SK-N-SH (cell line): Measurements from ENCODE around the gene DGKD. TPM values are rescaled to one million over a fixed set of nuclear protein-coding genes. Genes with fewer than 3 reads are reported as not detected.

ENCODE experiments used
- CTCF ChIA-PET: fragments of 300-600, 350-600 bp; formaldehyde crosslinking; extraction: SDS; loops from one replicate; lab custom pipeline; 2021; lab: Yijun Ruan, JAX
- POLR2A ChIA-PET: fragments of 350-600 bp; sonication (Branson Sonifier 250); formaldehyde crosslinking; extraction: SDS; loops from one replicate; lab custom pipeline; 2020; ENCODE audit warnings: antibody characterized with exemption, inconsistent platforms; lab: Yijun Ruan, JAX
- DNase-seq: peaks from one replicate; pipeline ENCODE4 v3.0.0; 2012
- H2AFZ ChIP-seq: fragments of 200-600 bp; sonication (generic); 2 replicates; pipeline ENCODE4 v1.8.1; 2016; ENCODE audit warnings: antibody characterized with exemption, mild to moderate bottlenecking, low read depth
- H3F3A ChIP-seq: fragments of 200-600 bp; sonication (generic); replicated peaks from 2 replicates; pipeline ENCODE3; 2016; ENCODE audit warnings: antibody characterized with exemption, mild to moderate bottlenecking; ENCODE audit not compliant: insufficient read depth
- H3K27ac ChIP-seq, 2 experiments: fragments of 200-500 bp in 1 of 2; fragments of 200-600 bp in 1 of 2; sonication (Bioruptor generic) in 1 of 2; sonication (generic), shearing (Covaris generic) in 1 of 2; 2 replicates each; pipeline versions ENCODE4 v1.5.1 to v1.6.1; 2014 to 2016; ENCODE audit warnings: low read depth in 2 of 2, inconsistent platforms in 1 of 2, low read length in 1 of 2, mild to moderate bottlenecking in 1 of 2, mixed read lengths in 1 of 2
- H3K27me3 ChIP-seq: fragments of 200-600 bp; sonication (generic), shearing (Covaris generic); 2 replicates; pipeline ENCODE4 v1.6.1; 2016; ENCODE audit warnings: mixed run types; ENCODE audit not compliant: insufficient read depth
- H3K36me3 ChIP-seq, 2 experiments: fragments of 200-500 bp in 1 of 2; fragments of 200-600 bp in 1 of 2; sonication (Bioruptor generic) in 1 of 2; sonication (generic) in 1 of 2; replicated peaks in 1 of 2; 2 replicates each; pipeline versions ENCODE3 to v1.5.1; 2014 to 2016; ENCODE audit warnings: low read length in 1 of 2, mild to moderate bottlenecking in 1 of 2; ENCODE audit not compliant: insufficient read depth in 2 of 2, control insufficient read depth in 1 of 2
- H3K4me1 ChIP-seq, 2 experiments: fragments of 200-500 bp in 1 of 2; fragments of 200-600 bp in 1 of 2; sonication (Bioruptor generic) in 1 of 2; sonication (generic), shearing (Covaris generic) in 1 of 2; 2 replicates each; pipeline versions ENCODE4 v1.5.1 to v1.6.1; 2014 to 2016; ENCODE audit warnings: low read depth in 1 of 2, low read length in 1 of 2, mixed run types in 1 of 2; ENCODE audit not compliant: insufficient read depth in 2 of 2, control insufficient read depth in 1 of 2
- H3K4me2 ChIP-seq: fragments of 200-600 bp; sonication (generic), shearing (Covaris generic); 2 replicates; pipeline ENCODE4 v1.6.1; 2017; ENCODE audit warnings: mixed run types
- H3K4me3 ChIP-seq, 2 experiments: fragments of 200-500 bp in 1 of 2; fragments of 200-600 bp in 1 of 2; sonication (Bioruptor generic) in 1 of 2; sonication (generic), shearing (Covaris generic) in 1 of 2; 2 replicates each; pipeline versions ENCODE4 v1.5.1 to v1.8.1; 2014 to 2016; ENCODE audit warnings: low read depth in 2 of 2, inconsistent platforms in 1 of 2, low read length in 1 of 2, mild to moderate bottlenecking in 1 of 2, mixed read lengths in 1 of 2, moderate library complexity in 1 of 2
- H3K79me2 ChIP-seq: fragments of 200-600 bp; sonication (generic); 2 replicates; pipeline ENCODE4 v1.8.1; 2017; ENCODE audit warnings: mild to moderate bottlenecking; ENCODE audit not compliant: insufficient read depth
- H3K9ac ChIP-seq: fragments of 200-600 bp; sonication (generic); 2 replicates; pipeline ENCODE4 v1.6.1; 2017; ENCODE audit warnings: mixed run types
- H3K9me2 ChIP-seq: fragments of 200-600 bp; sonication (generic); 2 replicates; pipeline ENCODE4 v1.6.1; 2017; ENCODE audit warnings: mixed run types
- H3K9me3 ChIP-seq: fragments of 200-600 bp; sonication (generic); 2 replicates; pipeline ENCODE4 v1.6.1; 2017; ENCODE audit warnings: mixed run types, mild to moderate bottlenecking, moderate library complexity
- H4K20me1 ChIP-seq: fragments of 200-600 bp; sonication (generic); 2 replicates; pipeline ENCODE4 v1.6.1; 2017; ENCODE audit warnings: mild to moderate bottlenecking, mixed run types; ENCODE audit not compliant: insufficient read depth
- CHD2 ChIP-seq: fragments of 150-350 bp; IDR thresholded peaks from 2 replicates; pipeline ENCODE4 v1.6.1; 2018; ENCODE audit warnings: low read length; ENCODE audit not compliant: partially characterized antibody
- EZH2phosphoT487 ChIP-seq: fragments of 200-600 bp; sonication (generic); IDR thresholded peaks from 2 replicates; pipeline ENCODE4 v1.6.1; 2017; ENCODE audit warnings: low read depth, mixed run types, mild to moderate bottlenecking, antibody characterized with exemption, moderate library complexity, borderline replicate concordance
- FOXJ3 ChIP-seq: sonication (generic); formaldehyde crosslinking; IDR thresholded peaks from 2 replicates; pipeline ENCODE4 v1.5.1; 2020; ENCODE audit warnings: mild to moderate bottlenecking, missing genetic modification reagents
- FOXM1 ChIP-seq: IDR thresholded peaks from 2 replicates; pipeline ENCODE4 v1.4.0; 2012; ENCODE audit warnings: low read depth, mild to moderate bottlenecking
- GABPA ChIP-seq: IDR thresholded peaks from 2 replicates; pipeline ENCODE4 v1.4.0; 2012; ENCODE audit warnings: low read depth, mild to moderate bottlenecking
- IRF3 ChIP-seq: fragments of 150-350 bp; IDR thresholded peaks from 2 replicates; pipeline ENCODE4 v1.6.1; 2016; ENCODE audit warnings: mild to moderate bottlenecking, low read depth, low read length
- JUND ChIP-seq: IDR thresholded peaks from 2 replicates; pipeline ENCODE4 v1.4.0; 2012
- MEF2A ChIP-seq: IDR thresholded peaks from 2 replicates; pipeline ENCODE4 v1.4.0; 2012; ENCODE audit warnings: low read depth, borderline replicate concordance
- REST ChIP-seq: IDR thresholded peaks from 2 replicates; pipeline ENCODE4 v1.6.1; 2012; ENCODE audit warnings: mild to moderate bottlenecking, low read depth, low read length, moderate library complexity
- RFX5 ChIP-seq: IDR thresholded peaks from 2 replicates; pipeline ENCODE4 v1.6.1; 2012; ENCODE audit warnings: mild to moderate bottlenecking, improper control_type of control experiment, low read length
- RXRA ChIP-seq: IDR thresholded peaks from 2 replicates; pipeline ENCODE4 v1.4.0; 2012; ENCODE audit warnings: low read depth, mild to moderate bottlenecking, borderline replicate concordance
- TAF1 ChIP-seq: IDR thresholded peaks from 2 replicates; pipeline ENCODE4 v1.6.1; 2012; ENCODE audit warnings: low read depth, mild to moderate bottlenecking, low read length, moderate library complexity, borderline replicate concordance
- TEAD4 ChIP-seq: IDR thresholded peaks from 2 replicates; pipeline ENCODE4 v1.4.0; 2012; ENCODE audit warnings: mild to moderate bottlenecking, borderline replicate concordance; ENCODE audit not compliant: insufficient read depth
- ZBTB33 ChIP-seq: IDR thresholded peaks from 2 replicates; pipeline ENCODE4 v1.4.0; 2012; ENCODE audit warnings: low read depth, borderline replicate concordance
- WGBS: methylation state at CpG from one replicate; pipeline ENCODE4 v1.1.6; 2017; ENCODE audit warnings: low lambda C conversion rate; 5-methylcytosine and 5-hydroxymethylcytosine counted together
- polyA plus RNA-seq, 3 experiments: library from polyadenylated mRNA; depleted of rRNA; stranded (reverse); fragments of >200 nt; gene quantifications; 2 replicates each; pipeline ENCODE4 v1.2.3, GENCODE V29; 2012

DGKD gene
- polyA plus RNA-seq, 1 of the 3 experiments (the other 2 are of a cell fraction) = 21.7 TPM

- Histone ChIP-seq H2AFZ (no peak overlapping the region), H3K4me1 (peaks cover 0 to 7% of the 10 kb centered on the region in 2 experiments; a peak in 2 of 4 replicates), H3K4me3 (no peak overlapping the region), H3K36me3 (no peaks in the 10 kb centered on the region), H3K9ac (no peak overlapping the region), H3K9me3 (no peaks in the 10 kb centered on the region), H4K20me1 (no peaks in the 10 kb centered on the region), H3K9me2 (no peaks in the 10 kb centered on the region), H3K4me2 (no peak overlapping the region), H3K79me2 (no peaks in the 10 kb centered on the region), H3F3A (no peaks in the 10 kb centered on the region), H3K27me3 (no peaks in the 10 kb centered on the region), H3K27ac (no peak overlapping the region)
- ChIA-PET POLR2A (no interaction called here), CTCF (no interaction called here)
- 78% methylated on average over 4 of the region's 4 CpGs for WGBS
- TF ChIP-seq CHD2 (no peak), EZH2phosphoT487 (no peak), GABPA (no peak), FOXM1 (no peak), RXRA (no peak), JUND (no peak), TEAD4 (no peak), IRF3 (no peak), RFX5 (no peak), REST (no peak), FOXJ3 (CRISPR knock-in tag) (no peak), ZBTB33 (no peak), MEF2A (no peak), TAF1 (no peak)
- DNase-seq = no peak
Observed at GRCh38 chr2:233328922-233329321, 25.4 kb upstream of the DGKD start.
